A673 (cell line): ENCODE data around the gene FAM219B. TPM values are rescaled to one million over a fixed set of nuclear protein-coding genes. Genes with fewer than 3 reads are reported as not detected.
"Not testable (repeated sequence)": the region's sequence is repeated elsewhere in the genome, so short reads cannot be mapped to it uniquely, and the experiment has no call there.

Source experiments
- BruUV-seq: library from RNA; stranded (reverse); fragments of 400-500 nt; replicated peaks from 2 replicates; lab custom pipeline; 2021; lab: Mats Ljungman, UMichigan
- CTCF ChIA-PET: fragments of 300-600 bp; sonication (Branson Sonifier 250); formaldehyde crosslinking; loops from one replicate; lab custom pipeline; 2022; ENCODE audit warnings: antibody characterized with exemption; lab: Charles Lee
- POLR2A ChIA-PET: fragments of 300-600 bp; sonication (Branson Sonifier 250); formaldehyde crosslinking; loops from one replicate; lab custom pipeline; 2022; ENCODE audit warnings: antibody characterized with exemption; ENCODE audit not compliant: low non-redundant PET; lab: Charles Lee
- DNase-seq: peaks from one replicate; pipeline ENCODE4 v3.0.0-alpha.2; 2015; ENCODE audit warnings: low spot score
- H3K27ac ChIP-seq: fragments of 200-600 bp; sonication (generic); 2 replicates; pipeline ENCODE4 v1.5.1; 2016; ENCODE audit warnings: mixed run types, low read depth, mild to moderate bottlenecking, mixed read lengths, antibody characterized with exemption, low read length; ENCODE audit not compliant: poor library complexity, severe bottlenecking
- H3K27me3 ChIP-seq: fragments of 200-600 bp; sonication (generic); replicated peaks from 2 replicates; pipeline ENCODE4 v1.6.1; 2017; ENCODE audit warnings: mixed run types, low read depth, mild to moderate bottlenecking, mixed read lengths, antibody characterized with exemption, low read length; ENCODE audit not compliant: insufficient read depth, poor library complexity
- H3K36me3 ChIP-seq: fragments of 200-600 bp; sonication (generic); 2 replicates; pipeline ENCODE4 v1.6.1; 2016; ENCODE audit warnings: mixed run types, mild to moderate bottlenecking, mixed read lengths, antibody characterized with exemption, low read length; ENCODE audit not compliant: insufficient read depth, poor library complexity, severe bottlenecking
- H3K4me1 ChIP-seq: fragments of 200-600 bp; sonication (generic); 2 replicates; pipeline ENCODE4 v1.6.1; 2017; ENCODE audit warnings: mixed run types, mild to moderate bottlenecking, mixed read lengths, antibody characterized with exemption, low read length; ENCODE audit not compliant: insufficient read depth, poor library complexity, severe bottlenecking
- H3K4me3 ChIP-seq: fragments of 200-600 bp; sonication (generic); 2 replicates; pipeline ENCODE4 v1.5.1; 2016; ENCODE audit warnings: low read depth, mixed run types, mild to moderate bottlenecking, mixed read lengths, low read length; ENCODE audit not compliant: poor library complexity, severe bottlenecking
- H3K9me3 ChIP-seq: fragments of 200-600 bp; sonication (generic); 2 replicates; pipeline ENCODE4 v1.6.1; 2016; ENCODE audit warnings: mixed run types, low read depth, mild to moderate bottlenecking, mixed read lengths, antibody characterized with exemption, low read length; ENCODE audit not compliant: poor library complexity, severe bottlenecking
- EZH2 ChIP-seq: fragments of 200-600 bp; sonication (generic); IDR thresholded peaks from 2 replicates; pipeline ENCODE4 v1.6.1; 2017; ENCODE audit warnings: borderline replicate concordance, low read depth, mild to moderate bottlenecking, mixed read lengths, antibody characterized with exemption, low read length; ENCODE audit not compliant: poor library complexity, severe bottlenecking
- intact Hi-C: fragments of 100-400 bp; cut with micrococcal nuclease; formaldehyde crosslinking; loops from one replicate; pipeline ENCODE4 v1.10.0; 2022; ENCODE audit not compliant: unreplicated experiment
- total RNA-seq: library from RNA; stranded (reverse); gene quantifications from 2 replicates; pipeline ENCODE4 v1.2.3, GENCODE V29; 2021
- TF ChIP-seq, protein P1 (sequence below): fragments of 300-800, 200-600 bp; sonication (generic); conservative IDR thresholded peaks from 2 replicates; pipeline ENCODE4 v1.5.1; 2017; ENCODE audit warnings: low read depth, mild to moderate bottlenecking, antibody characterized with exemption, low read length, moderate library complexity, mixed read lengths

Gene FAM219B
- total RNA-seq, 1 experiment from 2014 or later = 86.6 TPM

DNA sequence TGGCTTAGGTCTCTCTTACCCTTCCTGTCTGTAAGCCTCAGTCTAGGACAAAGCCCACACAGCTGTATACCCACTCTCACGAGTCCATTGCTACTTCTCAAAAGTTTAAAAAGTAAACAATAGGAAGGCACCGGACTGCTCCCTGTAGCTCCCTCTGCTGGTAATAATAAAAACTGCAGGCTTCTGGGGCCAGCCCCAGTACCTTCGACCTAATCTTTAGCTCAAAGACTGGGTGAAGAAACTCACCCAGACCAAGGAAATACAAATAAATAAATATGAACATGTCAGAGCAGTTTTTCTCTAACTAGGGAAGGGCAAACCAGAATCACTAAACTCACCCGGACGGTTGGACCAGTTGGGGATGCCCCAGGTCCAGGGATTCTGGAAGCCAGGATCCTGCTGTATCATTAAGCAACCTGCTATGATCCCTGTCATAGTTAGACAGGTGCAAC is 5.0 kb downstream of the FAM219B start:
- Histone ChIP-seq H3K9me3 (no peaks in the 10 kb centered on the region), H3K27ac (no peak overlapping the region)
- POLR2A ChIA-PET = interaction anchor here (0.7 kb wide), 1 partner anchor 286 kb away, joined by 5 read pairs; the partner anchor contains the start of gene CLK3

DNA sequence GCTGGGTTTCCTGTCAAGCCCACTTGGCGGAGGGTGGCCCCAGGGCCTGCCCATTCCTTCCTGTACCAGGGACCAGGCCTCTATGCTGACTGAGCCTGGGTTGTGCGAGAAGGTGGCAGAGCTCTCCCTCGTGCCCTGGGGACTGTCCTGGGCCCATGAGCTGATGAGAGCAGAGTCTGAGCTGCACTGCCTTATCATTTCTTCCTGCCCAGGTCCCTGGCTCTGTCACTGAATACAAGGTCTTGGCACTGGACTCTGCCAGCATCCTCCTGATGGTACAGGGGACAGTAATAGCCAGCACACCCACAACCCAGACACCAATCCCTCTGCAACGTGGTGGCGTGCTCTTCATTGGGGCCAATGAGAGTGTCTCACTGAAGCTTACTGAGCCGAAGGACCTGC is 9.3 kb downstream of the FAM219B start:
- Histone ChIP-seq H3K9me3 (no peaks in the 10 kb centered on the region), H3K36me3 (peaks cover 58% of the 10 kb centered on the region), H3K27ac (peak overlapping the region; percentile 40), H3K4me1 (peaks cover 4% of the 10 kb centered on the region), H3K4me3 (no peak overlapping the region), H3K27me3 (no peaks in the 10 kb centered on the region)
- CTCF ChIA-PET = no interaction called here
- POLR2A ChIA-PET = no interaction called here
- intact Hi-C loops = no loop called here
- no peak for DNase-seq
- BruUV-seq = no TSS peak
- TF ChIP-seq EZH2 = no peak
- TF ChIP-seq, protein P1, sequence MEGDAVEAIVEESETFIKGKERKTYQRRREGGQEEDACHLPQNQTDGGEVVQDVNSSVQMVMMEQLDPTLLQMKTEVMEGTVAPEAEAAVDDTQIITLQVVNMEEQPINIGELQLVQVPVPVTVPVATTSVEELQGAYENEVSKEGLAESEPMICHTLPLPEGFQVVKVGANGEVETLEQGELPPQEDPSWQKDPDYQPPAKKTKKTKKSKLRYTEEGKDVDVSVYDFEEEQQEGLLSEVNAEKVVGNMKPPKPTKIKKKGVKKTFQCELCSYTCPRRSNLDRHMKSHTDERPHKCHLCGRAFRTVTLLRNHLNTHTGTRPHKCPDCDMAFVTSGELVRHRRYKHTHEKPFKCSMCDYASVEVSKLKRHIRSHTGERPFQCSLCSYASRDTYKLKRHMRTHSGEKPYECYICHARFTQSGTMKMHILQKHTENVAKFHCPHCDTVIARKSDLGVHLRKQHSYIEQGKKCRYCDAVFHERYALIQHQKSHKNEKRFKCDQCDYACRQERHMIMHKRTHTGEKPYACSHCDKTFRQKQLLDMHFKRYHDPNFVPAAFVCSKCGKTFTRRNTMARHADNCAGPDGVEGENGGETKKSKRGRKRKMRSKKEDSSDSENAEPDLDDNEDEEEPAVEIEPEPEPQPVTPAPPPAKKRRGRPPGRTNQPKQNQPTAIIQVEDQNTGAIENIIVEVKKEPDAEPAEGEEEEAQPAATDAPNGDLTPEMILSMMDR = no peak

More for the DNA sequence above, 5.0 kb downstream of the FAM219B start:
- no peaks in the 10 kb centered on the region for H3K27me3 ChIP-seq
- no peak for TF ChIP-seq EZH2
- TF ChIP-seq, protein P1 = peak; percentile 96
- intact Hi-C loops = loop anchor here (5.0 to 10.0 kb wide), 2 partner anchors 59 to 303 kb away; partner anchors contain the start of genes C15orf39 and ULK3
- no TSS peak for BruUV-seq
- CTCF ChIA-PET = interaction anchor here (0.5 to 1.9 kb wide), 18 partner anchors 9 to 723 kb away, joined by 3 to 19 read pairs (median 4); partner anchors contain the start of genes MPI and ULK3
- H3K4me1 ChIP-seq = peaks cover 4% of the 10 kb centered on the region
- H3K36me3 ChIP-seq = peaks cover 71% of the 10 kb centered on the region
- H3K4me3 ChIP-seq = no peak overlapping the region
- DNase-seq = peak; percentile 73

DNA sequence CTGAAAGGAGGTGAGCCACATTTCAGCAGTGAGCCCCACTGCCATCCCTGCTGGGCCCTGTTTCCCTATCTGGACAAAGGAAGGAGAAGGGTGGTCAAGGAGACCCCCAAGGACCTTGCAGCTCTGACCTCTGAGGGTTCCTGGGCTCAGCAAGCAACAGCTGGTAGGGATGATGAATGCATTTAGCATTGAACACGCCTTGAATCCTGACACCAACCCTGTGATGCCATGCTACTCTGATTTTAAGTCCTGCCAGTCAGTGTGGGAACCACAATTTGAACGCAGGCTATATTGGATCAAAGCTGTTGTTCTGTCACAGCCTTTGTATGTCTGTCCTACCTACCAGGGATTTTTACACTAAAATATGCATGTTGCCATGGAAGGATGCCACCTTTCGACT is 10.3 kb downstream of the FAM219B start:
- POLR2A ChIA-PET = no interaction called here

DNA sequence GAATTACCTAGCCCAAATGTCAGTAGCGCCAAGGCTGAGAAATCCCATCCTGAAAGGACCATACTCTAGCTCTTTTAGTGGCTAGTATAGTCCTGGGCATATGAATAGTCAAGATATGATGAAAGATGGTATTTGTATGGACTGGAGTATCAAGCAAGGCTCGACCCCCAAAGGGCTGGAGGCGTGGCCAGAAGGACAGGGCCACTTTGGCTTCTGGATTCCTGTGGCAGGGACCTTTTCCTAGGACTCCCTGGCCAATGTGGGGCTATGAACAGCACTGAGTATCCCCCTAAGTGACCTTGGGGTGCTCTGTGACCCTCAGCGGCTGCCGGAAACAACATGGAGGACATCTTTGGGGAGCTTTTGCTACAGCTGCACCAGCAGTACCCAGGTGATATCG is 10.8 kb downstream of the FAM219B start:
- CTCF ChIA-PET = no interaction called here
- no peaks in the 10 kb centered on the region for H3K4me1 ChIP-seq
- H3K27ac ChIP-seq = no peak overlapping the region
- intact Hi-C loops = no loop called here
- H3K9me3 ChIP-seq = no peaks in the 10 kb centered on the region
- no TSS peak for BruUV-seq
- peaks cover 56% of the 10 kb centered on the region for H3K36me3 ChIP-seq
- TF ChIP-seq, protein P1 = no peak
- no peak for TF ChIP-seq EZH2
- no peaks in the 10 kb centered on the region for H3K27me3 ChIP-seq
- POLR2A ChIA-PET = no interaction called here
- no peak overlapping the region for H3K4me3 ChIP-seq
- no peak for DNase-seq

More for the DNA sequence above, 10.3 kb downstream of the FAM219B start:
- no peaks in the 10 kb centered on the region for H3K27me3 ChIP-seq
- peaks cover 59% of the 10 kb centered on the region for H3K36me3 ChIP-seq
- CTCF ChIA-PET = no interaction called here
- intact Hi-C loops = no loop called here
- peaks cover 2% of the 10 kb centered on the region for H3K4me1 ChIP-seq
- TF ChIP-seq EZH2 = no peak
- no peak overlapping the region for H3K27ac ChIP-seq
- H3K4me3 ChIP-seq = no peak overlapping the region
- H3K9me3 ChIP-seq = no peaks in the 10 kb centered on the region
- no peak for DNase-seq
- no TSS peak for BruUV-seq

DNA sequence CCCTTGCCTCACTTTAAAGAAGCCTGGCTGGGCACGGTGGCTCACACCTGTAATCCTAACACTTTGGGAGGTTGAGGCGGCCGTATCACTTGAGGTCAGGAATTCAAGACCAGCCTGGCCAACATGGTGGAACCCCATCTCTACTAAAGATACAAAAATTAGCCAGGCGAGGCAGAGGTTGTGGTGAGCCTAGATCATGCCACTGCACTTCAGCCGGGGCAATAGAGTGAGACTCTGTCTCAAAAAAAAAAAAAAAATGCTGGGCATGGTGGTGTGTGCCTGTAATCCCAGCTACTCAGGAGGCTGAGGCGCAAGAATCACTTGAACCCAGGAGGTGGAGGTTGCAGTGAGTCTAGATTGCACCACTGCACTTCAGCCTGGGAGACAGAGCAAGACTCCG is 12.3 kb downstream of the FAM219B start:
- H3K4me3 ChIP-seq, H3K9me3 ChIP-seq, intact Hi-C loops, CTCF ChIA-PET, DNase-seq, H3K4me1 ChIP-seq, BruUV-seq, H3K27ac ChIP-seq, H3K27me3 ChIP-seq: not testable (repeated sequence)
- peaks cover 43% of the 10 kb centered on the region for H3K36me3 ChIP-seq
- POLR2A ChIA-PET = interaction anchor here (0.6 kb wide), 1 partner anchor 114 kb away, joined by 3 read pairs; no protein-coding TSS in a partner anchor
